Mesenchymal stem cell (in vitro differentiated cells and primary cell): ENCODE data around the gene SCG2.

Experiments used
- DNase-seq: peaks from one replicate; pipeline ENCODE4 v3.0.0-alpha.2; 2013
- H2AFZ ChIP-seq: one replicate; pipeline ENCODE4 v1.6.1; 2013; ENCODE audit warnings: low read depth, mild to moderate bottlenecking, control low read depth, inconsistent platforms, low read length, moderate library complexity
- H2AK5ac ChIP-seq: 2 replicates; pipeline ENCODE4 v1.6.1; 2013; ENCODE audit warnings: low read length, moderate library complexity, mild to moderate bottlenecking, inconsistent platforms; ENCODE audit not compliant: severe bottlenecking
- H2BK120ac ChIP-seq: one replicate; pipeline ENCODE4 v1.6.1; 2013; ENCODE audit warnings: low read depth, mild to moderate bottlenecking, inconsistent platforms, low read length, moderate library complexity
- H2BK12ac ChIP-seq, 2 experiments: one replicate each; pipeline ENCODE4 v1.6.1; 2013; ENCODE audit warnings: inconsistent platforms in 2 of 2, low read length in 2 of 2, mild to moderate bottlenecking in 2 of 2, moderate library complexity in 2 of 2, control low read depth in 1 of 2
- H2BK15ac ChIP-seq: one replicate; pipeline ENCODE4 v1.6.1; 2013; ENCODE audit warnings: mild to moderate bottlenecking, low read depth, inconsistent platforms; ENCODE audit not compliant: poor library complexity, severe bottlenecking
- H2BK5ac ChIP-seq: 2 replicates; pipeline ENCODE4 v1.6.1; 2013; ENCODE audit warnings: low read depth, mild to moderate bottlenecking, low read length, control low read depth, inconsistent platforms; ENCODE audit not compliant: poor library complexity, severe bottlenecking
- H3K14ac ChIP-seq, 2 experiments: one replicate each; pipeline ENCODE4 v1.6.1; 2013; ENCODE audit warnings: inconsistent platforms in 2 of 2, low read length in 2 of 2, control low read depth in 1 of 2, mild to moderate bottlenecking in 1 of 2, moderate library complexity in 1 of 2
- H3K18ac ChIP-seq, 2 experiments: one replicate each; pipeline ENCODE4 v1.6.1; 2013; ENCODE audit warnings: inconsistent platforms in 2 of 2, low read length in 2 of 2, control low read depth in 1 of 2, low read depth in 1 of 2, mild to moderate bottlenecking in 1 of 2
- H3K23ac ChIP-seq, 2 experiments: one replicate each; pipeline ENCODE4 v1.6.1; 2013; ENCODE audit warnings: inconsistent platforms in 2 of 2, low read length in 2 of 2, mild to moderate bottlenecking in 2 of 2, moderate library complexity in 2 of 2, control low read depth in 1 of 2
- H3K27ac ChIP-seq: 2 replicates; pipeline ENCODE4 v1.5.1; 2013; ENCODE audit warnings: mild to moderate bottlenecking, moderate library complexity, low read length, control low read depth, inconsistent platforms; ENCODE audit not compliant: poor library complexity, severe bottlenecking
- H3K27me3 ChIP-seq, 2 experiments: 2 replicates each; pipeline versions ENCODE4 v1.6.1 to v1.7.0; 2013; ENCODE audit warnings: low read length in 2 of 2, mild to moderate bottlenecking in 2 of 2, moderate library complexity in 2 of 2, control low read depth in 1 of 2, inconsistent platforms in 1 of 2; ENCODE audit not compliant: control insufficient read depth in 1 of 2, insufficient read depth in 1 of 2
- H3K36me3 ChIP-seq, 2 experiments: 2 replicates each; pipeline versions ENCODE4 v1.6.1 to v1.7.0; 2013; ENCODE audit warnings: low read length in 2 of 2, control low read depth in 1 of 2, inconsistent platforms in 1 of 2, low read depth in 1 of 2, mild to moderate bottlenecking in 1 of 2; ENCODE audit not compliant: insufficient read depth in 2 of 2, control insufficient read depth in 1 of 2
- H3K4ac ChIP-seq, 2 experiments: one replicate each; pipeline ENCODE4 v1.6.1; 2013; ENCODE audit warnings: inconsistent platforms in 2 of 2, low read length in 2 of 2, mild to moderate bottlenecking in 2 of 2, moderate library complexity in 2 of 2, control low read depth in 1 of 2, low read depth in 1 of 2
- H3K4me1 ChIP-seq: 2 replicates; pipeline ENCODE4 v1.6.1; 2013; ENCODE audit warnings: low read depth, low read length, control low read depth; ENCODE audit not compliant: control insufficient read depth, insufficient read depth
- H3K4me2 ChIP-seq: 2 replicates; pipeline ENCODE4 v1.6.1; 2013; ENCODE audit warnings: low read length, mild to moderate bottlenecking, inconsistent platforms; ENCODE audit not compliant: poor library complexity, severe bottlenecking
- H3K4me3 ChIP-seq, 2 experiments: 2 replicates each; pipeline versions ENCODE4 v1.5.1 to v1.7.0; 2013; ENCODE audit warnings: low read length in 2 of 2, mild to moderate bottlenecking in 2 of 2, control low read depth in 1 of 2, low read depth in 1 of 2; ENCODE audit not compliant: insufficient read depth in 1 of 2
- H3K79me1 ChIP-seq: replicated peaks from 2 replicates; pipeline ENCODE4 v1.6.1; 2013; ENCODE audit warnings: mild to moderate bottlenecking, control low read depth, low read length, inconsistent platforms; ENCODE audit not compliant: poor library complexity, severe bottlenecking
- H3K9ac ChIP-seq: 2 replicates; pipeline ENCODE4 v1.7.0; 2013; ENCODE audit warnings: mild to moderate bottlenecking, low read length, moderate library complexity
- H3K9me3 ChIP-seq: 2 replicates; pipeline ENCODE4 v1.7.0; 2013; ENCODE audit warnings: mild to moderate bottlenecking, low read length; ENCODE audit not compliant: control insufficient read depth
- H4K8ac ChIP-seq: one replicate; pipeline ENCODE4 v1.6.1; 2013; ENCODE audit warnings: inconsistent platforms, mild to moderate bottlenecking, low read length, moderate library complexity
- H4K91ac ChIP-seq: one replicate; pipeline ENCODE4 v1.6.1; 2013; ENCODE audit warnings: mild to moderate bottlenecking, low read length, inconsistent platforms
- WGBS: methylation state at CpG from one replicate; pipeline ENCODE4 v1.1.7; 2013; ENCODE audit warnings: mixed read lengths; 5-methylcytosine and 5-hydroxymethylcytosine counted together

Gene SCG2

DNA sequence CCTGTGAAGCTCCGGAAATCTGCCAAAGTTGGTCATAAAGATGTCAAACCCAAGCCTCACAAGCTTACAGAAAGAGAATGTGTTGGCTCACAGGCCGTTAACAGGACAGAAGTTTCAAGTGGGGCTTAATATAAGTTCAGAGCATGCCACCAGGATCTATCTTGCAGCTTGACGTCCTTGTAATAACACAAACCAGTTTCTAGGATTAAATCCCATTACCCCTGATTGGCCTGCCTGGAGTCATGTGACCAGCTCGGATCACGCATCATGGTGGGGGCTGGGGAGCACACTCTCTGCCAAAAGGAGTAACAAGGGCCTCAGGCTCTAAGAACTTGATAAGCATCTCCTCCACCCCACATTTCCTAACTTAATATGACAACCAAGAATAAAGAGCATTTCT, 38.9 kb upstream of the SCG2 start:
- no peak overlapping the region for H3K14ac ChIP-seq
- no peak overlapping the region for H3K4me3 ChIP-seq
- no peak overlapping the region for H3K4me2 ChIP-seq
- peak overlapping the region in 1 of 2 experiments; percentile 21 for H3K18ac ChIP-seq
- peaks cover 6% of the 10 kb centered on the region for H3K9me3 ChIP-seq
- no peaks in the 10 kb centered on the region for H3K27me3 ChIP-seq
- peak; percentile 92 for DNase-seq
- H3K4me1 ChIP-seq: peaks cover 5% of the 10 kb centered on the region
- H2AFZ ChIP-seq: no peak overlapping the region
- no peak overlapping the region for H3K4ac ChIP-seq
- no peak overlapping the region for H3K27ac ChIP-seq
- no peak overlapping the region for H3K9ac ChIP-seq
- no peak overlapping the region for H4K91ac ChIP-seq
- H3K23ac ChIP-seq: no peak overlapping the region
- no peak overlapping the region for H4K8ac ChIP-seq
- no peak overlapping the region for H2BK15ac ChIP-seq
- no peak overlapping the region for H2BK120ac ChIP-seq
- H3K79me1 ChIP-seq: no peaks in the 10 kb centered on the region
- no peak overlapping the region for H2AK5ac ChIP-seq
- no peaks in the 10 kb centered on the region for H3K36me3 ChIP-seq
- 7% methylated on average over 5 of the region's 5 CpGs for WGBS
- no peak overlapping the region for H2BK12ac ChIP-seq
- no peak overlapping the region for H2BK5ac ChIP-seq

- Histone ChIP-seq H3K4me3 (no peak overlapping the region), H3K36me3 (no peaks in the 10 kb centered on the region), H3K9ac (no peak overlapping the region), H3K4me1 (peaks cover 2% of the 10 kb centered on the region), H2BK120ac (no peak overlapping the region), H3K27ac (no peak overlapping the region), H4K8ac (no peak overlapping the region), H3K18ac (no peak overlapping the region), H3K14ac (no peak overlapping the region), H2BK5ac (no peak overlapping the region), H2BK15ac (no peak overlapping the region), H3K4ac (no peak overlapping the region), H2BK12ac (no peak overlapping the region), H3K79me1 (no peaks in the 10 kb centered on the region), H3K9me3 (peaks cover 6% of the 10 kb centered on the region), H3K27me3 (no peaks in the 10 kb centered on the region), H4K91ac (no peak overlapping the region), H3K23ac (no peak overlapping the region), H2AK5ac (no peak overlapping the region), H3K4me2 (no peak overlapping the region), H2AFZ (no peak overlapping the region)
- DNase-seq: peak; percentile 46
- 67% methylated on average over 1 of the region's 1 CpG for WGBS
Observed at GRCh38 chr2:223635080-223635479, 32.9 kb upstream of the SCG2 start.

DNA sequence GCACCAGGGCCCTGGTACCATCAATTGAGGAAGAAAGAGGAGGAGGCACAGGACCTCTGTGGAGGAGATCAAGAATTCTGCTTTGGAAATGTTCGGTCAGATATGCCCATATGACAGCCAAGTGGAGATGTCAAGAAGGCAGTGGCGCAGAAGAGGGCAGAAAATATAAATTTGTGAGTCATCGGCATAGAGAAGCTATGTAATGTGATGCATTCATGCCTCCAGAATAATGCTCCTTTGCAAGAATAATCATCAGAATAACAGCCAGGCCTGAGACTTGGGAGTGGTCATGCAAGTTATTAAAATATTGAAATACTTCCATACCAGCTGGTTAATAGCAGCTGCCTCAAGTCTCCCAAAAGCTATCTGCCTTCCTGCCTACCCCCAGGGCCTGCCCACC, 32.1 kb upstream of the SCG2 start:
- Histone ChIP-seq H2BK12ac (no peak overlapping the region), H3K79me1 (no peaks in the 10 kb centered on the region), H3K4me2 (no peak overlapping the region), H2AK5ac (no peak overlapping the region), H2BK15ac (no peak overlapping the region), H3K18ac (no peak overlapping the region), H4K91ac (no peak overlapping the region), H3K23ac (no peak overlapping the region), H3K27me3 (peaks cover 0 to 2% of the 10 kb centered on the region in 2 experiments), H3K9me3 (peaks cover 6% of the 10 kb centered on the region), H4K8ac (no peak overlapping the region), H3K27ac (no peak overlapping the region), H3K4me3 (no peak overlapping the region), H3K36me3 (no peaks in the 10 kb centered on the region), H3K4ac (no peak overlapping the region), H3K14ac (no peak overlapping the region), H3K9ac (no peak overlapping the region), H2BK120ac (no peak overlapping the region), H2AFZ (no peak overlapping the region), H3K4me1 (peaks cover 2% of the 10 kb centered on the region), H2BK5ac (no peak overlapping the region)
- no peak for DNase-seq
- 93% methylated on average over 2 of the region's 3 CpGs for WGBS

DNA sequence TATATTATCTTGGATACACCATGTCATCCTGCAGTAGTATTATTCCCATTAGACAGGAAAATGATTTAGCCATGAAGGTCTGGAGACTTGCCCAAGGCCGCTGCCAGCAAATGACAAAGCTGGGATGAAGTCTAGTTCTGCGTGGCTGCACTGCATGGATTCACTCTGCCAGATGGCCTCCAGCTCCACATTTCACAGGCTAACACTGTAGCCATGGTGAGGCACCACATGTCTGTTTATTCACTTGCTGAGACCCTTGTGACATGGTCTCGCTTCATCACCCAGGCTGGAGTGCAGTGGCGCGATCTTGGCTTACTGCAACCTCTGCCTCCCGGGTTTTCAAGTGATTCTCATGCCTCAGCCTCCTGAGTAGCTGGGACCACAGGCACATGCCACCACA, 31.5 kb upstream of the SCG2 start:
- H3K4me3 ChIP-seq: no peak overlapping the region
- H3K9me3 ChIP-seq: peaks cover 2% of the 10 kb centered on the region
- H3K4me1 ChIP-seq: peaks cover 2% of the 10 kb centered on the region
- WGBS: 96% methylated on average over 6 of the region's 6 CpGs
- H4K91ac ChIP-seq: no peak overlapping the region
- no peak overlapping the region for H3K27ac ChIP-seq
- peaks cover 0 to 2% of the 10 kb centered on the region in 2 experiments for H3K27me3 ChIP-seq
- no peak overlapping the region for H2AK5ac ChIP-seq
- no peak overlapping the region for H3K14ac ChIP-seq
- H2AFZ ChIP-seq: no peak overlapping the region
- H3K79me1 ChIP-seq: no peaks in the 10 kb centered on the region
- H3K4ac ChIP-seq: no peak overlapping the region
- no peak overlapping the region for H3K9ac ChIP-seq
- peak overlapping the region in 1 of 2 experiments; percentile 4 for H2BK12ac ChIP-seq
- no peak overlapping the region for H3K23ac ChIP-seq
- no peak overlapping the region for H3K18ac ChIP-seq
- H2BK120ac ChIP-seq: no peak overlapping the region
- H3K36me3 ChIP-seq: no peaks in the 10 kb centered on the region
- DNase-seq: peak; percentile 17
- no peak overlapping the region for H4K8ac ChIP-seq
- H2BK5ac ChIP-seq: no peak overlapping the region
- no peak overlapping the region for H3K4me2 ChIP-seq
- no peak overlapping the region for H2BK15ac ChIP-seq
